ENCODE data around the gene PTPRM.

Gene PTPRM

DNA sequence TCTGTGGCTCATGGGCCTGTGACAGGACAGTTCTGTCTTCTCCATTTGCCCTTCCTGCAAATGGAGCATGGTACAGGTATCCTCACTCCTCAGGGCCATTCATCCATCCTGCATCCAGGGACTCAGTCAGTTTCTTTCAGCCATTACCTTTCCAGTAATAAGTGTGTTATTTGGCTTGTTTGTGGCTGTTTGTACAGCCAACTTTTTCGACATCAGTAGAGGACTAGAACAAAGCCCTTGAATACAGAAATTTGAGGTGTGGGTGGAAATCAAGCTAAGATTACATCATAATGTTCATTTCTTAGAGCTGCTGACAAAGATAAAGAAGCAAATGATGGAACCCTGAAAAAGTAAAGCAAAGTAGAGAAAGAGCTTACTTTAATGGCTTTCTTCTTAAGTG, 290.4 kb downstream of the PTPRM start:
- H4K20me1 ChIP-seq (ENCODE audit: insufficient read depth) = no peaks in the 10 kb centered on the region
- no peak overlapping the region for H3K27ac ChIP-seq

DNA sequence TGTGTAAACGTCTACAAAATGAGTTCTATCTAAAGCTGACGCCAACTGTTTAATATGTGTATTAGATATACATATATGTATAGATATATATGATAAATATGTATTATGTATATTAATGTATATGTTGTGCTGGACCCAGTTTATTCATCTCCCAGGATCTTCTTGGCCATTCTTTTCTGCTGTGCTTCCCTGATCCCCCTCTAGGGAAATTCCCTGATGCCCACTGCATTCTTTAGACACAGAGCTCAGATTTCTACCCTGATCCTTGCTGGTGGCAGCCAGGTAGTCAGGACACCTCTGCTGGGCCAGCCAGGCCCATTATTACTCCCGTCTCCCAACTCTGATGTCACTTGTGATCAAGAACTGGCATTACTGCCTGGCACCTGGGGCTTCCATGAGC, 292.0 kb downstream of the PTPRM start:
- H3K27me3 ChIP-seq (ENCODE audit: insufficient read depth, low read depth) = no peaks in the 10 kb centered on the region
- H3K79me2 ChIP-seq (ENCODE audit: insufficient read depth, low read depth) = no peaks in the 10 kb centered on the region
- no peak overlapping the region for H3K27ac ChIP-seq
- H3K36me3 ChIP-seq (ENCODE audit: insufficient read depth) = no peaks in the 10 kb centered on the region
- H3K9ac ChIP-seq = no peak overlapping the region
- TF ChIP-seq, protein P1, sequence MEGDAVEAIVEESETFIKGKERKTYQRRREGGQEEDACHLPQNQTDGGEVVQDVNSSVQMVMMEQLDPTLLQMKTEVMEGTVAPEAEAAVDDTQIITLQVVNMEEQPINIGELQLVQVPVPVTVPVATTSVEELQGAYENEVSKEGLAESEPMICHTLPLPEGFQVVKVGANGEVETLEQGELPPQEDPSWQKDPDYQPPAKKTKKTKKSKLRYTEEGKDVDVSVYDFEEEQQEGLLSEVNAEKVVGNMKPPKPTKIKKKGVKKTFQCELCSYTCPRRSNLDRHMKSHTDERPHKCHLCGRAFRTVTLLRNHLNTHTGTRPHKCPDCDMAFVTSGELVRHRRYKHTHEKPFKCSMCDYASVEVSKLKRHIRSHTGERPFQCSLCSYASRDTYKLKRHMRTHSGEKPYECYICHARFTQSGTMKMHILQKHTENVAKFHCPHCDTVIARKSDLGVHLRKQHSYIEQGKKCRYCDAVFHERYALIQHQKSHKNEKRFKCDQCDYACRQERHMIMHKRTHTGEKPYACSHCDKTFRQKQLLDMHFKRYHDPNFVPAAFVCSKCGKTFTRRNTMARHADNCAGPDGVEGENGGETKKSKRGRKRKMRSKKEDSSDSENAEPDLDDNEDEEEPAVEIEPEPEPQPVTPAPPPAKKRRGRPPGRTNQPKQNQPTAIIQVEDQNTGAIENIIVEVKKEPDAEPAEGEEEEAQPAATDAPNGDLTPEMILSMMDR (conservative IDR thresholded peaks at IDR 0.05; ENCODE audit: low read depth, low read length) = no peak
- H2AFZ ChIP-seq (ENCODE audit: low read depth) = no peak overlapping the region
- H3K4me3 ChIP-seq (IDR thresholded peaks at IDR 0.05; ENCODE audit: insufficient read depth, low read depth, low read length) = no peak overlapping the region
- no peak overlapping the region for H3K4me2 ChIP-seq
- no peaks in the 10 kb centered on the region for H3K4me1 ChIP-seq (ENCODE audit: low read depth, poor library complexity, severe bottlenecking)
- no peaks in the 10 kb centered on the region for H4K20me1 ChIP-seq (ENCODE audit: insufficient read depth)

More for the DNA sequence above, 290.4 kb downstream of the PTPRM start:
- no peak overlapping the region for H3K9ac ChIP-seq
- H3K4me2 ChIP-seq = no peak overlapping the region
- H2AFZ ChIP-seq (ENCODE audit: low read depth) = no peak overlapping the region
- H3K4me1 ChIP-seq (ENCODE audit: low read depth, poor library complexity, severe bottlenecking) = no peaks in the 10 kb centered on the region
- no peak overlapping the region for H3K4me3 ChIP-seq (IDR thresholded peaks at IDR 0.05; ENCODE audit: insufficient read depth, low read depth, low read length)
- no peaks in the 10 kb centered on the region for H3K79me2 ChIP-seq (ENCODE audit: insufficient read depth, low read depth)
- TF ChIP-seq, protein P1 (conservative IDR thresholded peaks at IDR 0.05; ENCODE audit: low read depth, low read length) = no peak
- H3K27me3 ChIP-seq (ENCODE audit: insufficient read depth, low read depth) = no peaks in the 10 kb centered on the region
- no peaks in the 10 kb centered on the region for H3K36me3 ChIP-seq (ENCODE audit: insufficient read depth)

DNA sequence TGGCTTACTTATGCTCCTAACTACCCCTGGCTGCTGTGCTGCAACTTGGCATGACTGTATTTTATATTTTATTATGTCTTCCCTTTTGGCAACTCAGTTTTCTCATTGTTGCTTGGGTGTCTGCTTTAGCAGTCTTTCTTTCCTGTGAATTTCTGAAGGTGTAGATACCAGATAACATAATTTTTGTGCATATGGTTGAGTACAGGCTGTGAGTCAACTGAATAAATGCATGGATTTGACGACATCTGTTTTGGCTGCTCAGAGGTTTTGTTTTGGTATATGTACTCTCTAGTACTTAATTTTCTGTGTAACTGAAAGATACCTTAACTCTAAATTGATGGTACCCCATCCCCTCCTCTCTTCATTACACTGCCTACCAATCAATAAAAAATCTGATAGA, 303.1 kb downstream of the PTPRM start:
- TF ChIP-seq, protein P1 (conservative IDR thresholded peaks at IDR 0.05; ENCODE audit: low read depth, low read length) = no peak
- H3K4me3 ChIP-seq (IDR thresholded peaks at IDR 0.05; ENCODE audit: insufficient read depth, low read depth, low read length) = no peak overlapping the region
- no peaks in the 10 kb centered on the region for H3K79me2 ChIP-seq (ENCODE audit: insufficient read depth, low read depth)
- no peak overlapping the region for H3K9ac ChIP-seq
- no peak overlapping the region for H3K27ac ChIP-seq
- H3K4me2 ChIP-seq = no peak overlapping the region
- no peaks in the 10 kb centered on the region for H4K20me1 ChIP-seq (ENCODE audit: insufficient read depth)
- H3K4me1 ChIP-seq (ENCODE audit: low read depth, poor library complexity, severe bottlenecking) = no peaks in the 10 kb centered on the region
- H3K27me3 ChIP-seq (ENCODE audit: insufficient read depth, low read depth) = no peaks in the 10 kb centered on the region
- no peaks in the 10 kb centered on the region for H3K36me3 ChIP-seq (ENCODE audit: insufficient read depth)
- H2AFZ ChIP-seq (ENCODE audit: low read depth) = no peak overlapping the region

DNA sequence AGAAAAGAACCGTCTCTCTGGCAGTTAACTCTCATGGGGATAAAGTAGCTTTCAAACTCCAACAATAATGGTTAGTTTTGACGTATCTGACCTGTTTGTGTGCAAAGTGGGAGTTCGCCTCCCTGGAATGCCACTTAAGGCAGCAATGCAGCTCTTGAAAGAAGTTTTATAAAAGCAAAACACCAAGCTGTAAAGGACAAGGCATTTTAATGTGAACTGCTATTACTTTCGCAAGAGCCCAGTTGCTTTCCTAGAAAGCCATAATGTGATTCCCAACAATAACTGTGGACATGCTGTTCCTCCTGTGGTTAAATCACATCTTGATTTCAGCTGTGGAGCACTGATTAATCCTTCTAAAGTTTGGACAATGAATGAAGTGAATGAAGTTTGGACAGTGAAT, 303.7 kb downstream of the PTPRM start:
- Histone ChIP-seq H3K9ac (no peak overlapping the region), H3K4me3 (IDR thresholded peaks at IDR 0.05; ENCODE audit: insufficient read depth, low read depth, low read length) (no peak overlapping the region), H3K4me2 (no peak overlapping the region), H3K79me2 (ENCODE audit: insufficient read depth, low read depth) (no peaks in the 10 kb centered on the region), H3K27ac (no peak overlapping the region), H3K36me3 (ENCODE audit: insufficient read depth) (no peaks in the 10 kb centered on the region), H2AFZ (ENCODE audit: low read depth) (no peak overlapping the region), H3K4me1 (ENCODE audit: low read depth, poor library complexity, severe bottlenecking) (no peaks in the 10 kb centered on the region), H3K27me3 (ENCODE audit: insufficient read depth, low read depth) (no peaks in the 10 kb centered on the region), H4K20me1 (ENCODE audit: insufficient read depth) (no peaks in the 10 kb centered on the region)
- TF ChIP-seq, protein P1 (conservative IDR thresholded peaks at IDR 0.05; ENCODE audit: low read depth, low read length) = no peak

Measured in KMS-11 (cell line).